Pancreas (tissue), 10 donors: ENCODE data around the gene FERMT1. TPM values are rescaled to one million over a fixed set of nuclear protein-coding genes. Genes with fewer than 3 reads are reported as not detected.
"Not testable (repeated sequence)": the region's sequence is repeated elsewhere in the genome, so short reads cannot be mapped to it uniquely, and the experiment has no call there.

ENCODE experiments used
- ATAC-seq, 4 donors: fragments of 200-7000 bp; cut with Tn5 transposase; one replicate each; pipeline versions ENCODE4 v1.8.0 to v1.9.1; 2020; ENCODE audit warnings: mild to moderate bottlenecking in 4 of 4, moderate library complexity in 4 of 4
- DNase-seq, 6 donors: peaks; one replicate each; pipeline ENCODE4 v3.0.0-alpha.2; 2020
- FAIRE-seq: peaks from 2 replicates; lab custom pipeline; 2012; peaks lifted over from hg19 to GRCh38; lab: Jason Lieb, UNC
- H3K27ac ChIP-seq, 4 donors: fragments of 200-600 bp; sonication (generic); 1 replicate in 3 of 4; 2 replicates in 1 of 4; pipeline versions ENCODE4 v1.5.0 to v1.8.0; 2020
- H3K27me3 ChIP-seq, 4 donors: fragments of 200-600 bp; one replicate each; pipeline ENCODE4 v1.8.0; 2021
- H3K36me3 ChIP-seq, 3 donors: fragments of 200-600 bp; sonication (generic) in 1 of 3; one replicate each; pipeline versions ENCODE4 v1.5.0 to v1.8.0; 2020 to 2021
- H3K4me1 ChIP-seq, 3 donors: fragments of 200-600 bp; one replicate each; pipeline ENCODE4 v1.8.0; 2021
- H3K4me3 ChIP-seq, 4 donors: fragments of 200-600 bp; sonication (generic) in 2 of 4; one replicate each; pipeline versions ENCODE4 v1.5.0 to v1.8.0; 2020 to 2021
- H3K9me3 ChIP-seq, 4 donors: fragments of 200-600 bp; one replicate each; pipeline ENCODE4 v1.8.0; 2021
- CTCF ChIP-seq, 4 donors: fragments of 200-600 bp; sonication (generic) in 3 of 4; IDR thresholded peaks; one replicate each; pipeline versions ENCODE4 v1.5.0 to v1.8.0; 2021; ENCODE audit warnings: antibody characterized with exemption in 4 of 4
- whole genome bisulfite sequencing, 2 donors: extraction: QIAGEN DNeasy Blood & Tissue Kit; methylation state at CpG; one replicate each; pipeline ENCODE4 v1.1.7; 2013; 5-methylcytosine and 5-hydroxymethylcytosine counted together
- intact Hi-C, 3 donors: fragments of 100-400 bp; cut with DNase I; formaldehyde crosslinking; loops; one replicate each; pipeline versions ENCODE4 v1.11.1 to v1.14.2; 2022
- polyA plus RNA-seq, 2 donors: library from polyadenylated mRNA; stranded (reverse); fragments of 200-250 nt; gene quantifications; one replicate each; pipeline ENCODE4 v1.2.3, GENCODE V29; 2013
- total RNA-seq, 6 donors: library from RNA; stranded (reverse); fragmentation: NEBNext Ultra II Directional in 4 of 6; extraction: Animal tissue kit (Norgen Biotek cat#: 25700) in 4 of 6; gene quantifications; one replicate each; pipeline versions ENCODE4 v1.2.1 to v1.2.4, GENCODE V29; 2021 to 2023
- donor health status: healthy with polysubstance abuse.
- donor health status: DM: no; HTN: no; CAD: no; lungs with moderate emphysema.
- donor health status: DM: no; HTN: no; CAD: no.
- donor health status: control.
- donor health status: control.
- donor health status: Bipolar disorder and iron deficiency.
- donor health status: DM: yes; HTN: yes; CAD: no.
- donor health status: DM: no; HTN: no; CAD: no.
- donor health status: DM: no; HTN: no; CAD: no.
- donor health status: DM: yes; HTN: yes; CAD: no.

The FERMT1 gene
- total and polyA plus RNA-seq, 8 donors: 0.80 to 5.6 (median 2.3) TPM

- H3K9me3 ChIP-seq: no peaks in the 10 kb centered on the region
- TF ChIP-seq CTCF (IDR thresholded peaks at IDR 0.05): no peak
- no peak for FAIRE-seq
- H3K27ac ChIP-seq: no peak overlapping the region
- no peaks in the 10 kb centered on the region for H3K27me3 ChIP-seq
- H3K4me3 ChIP-seq: no peak overlapping the region
- WGBS, 2 donors: 84 to 85% methylated on average over 9 to 10 of the region's 10 CpGs
- ATAC-seq: no peak
- H3K36me3 ChIP-seq: no peaks in the 10 kb centered on the region
- DNase-seq: no peak
- peaks cover 7 to 10% (median 8%) of the 10 kb centered on the region in 3 donors for H3K4me1 ChIP-seq
- intact Hi-C loops: no loop called here
Observed at GRCh38 chr20:6055161-6055783, 67.6 kb downstream of the FERMT1 start.

- FAIRE-seq, H3K9me3 ChIP-seq, intact Hi-C loops, H3K27me3 ChIP-seq, H3K27ac ChIP-seq, DNase-seq, ATAC-seq, H3K4me3 ChIP-seq, H3K36me3 ChIP-seq: not testable (repeated sequence)
- WGBS, 2 donors: 86 to 87% methylated on average over 4 of the region's 4 CpGs
- peaks cover 7 to 10% (median 8%) of the 10 kb centered on the region in 3 donors for H3K4me1 ChIP-seq
Observed at GRCh38 chr20:6054689-6055051, 68.2 kb downstream of the FERMT1 start.

GRCh38 chr20:6053776-6054688 is 68.8 kb downstream of the FERMT1 start, which contains the start of gene LRRN4:
Gene LRRN4, minus strand, starts transcription at chr20:6054060. Its CDS starts 1,261 bp downstream, at chr20:6052799.
- Histone ChIP-seq H3K9me3 (no peaks in the 10 kb centered on the region), H3K36me3 (no peaks in the 10 kb centered on the region), H3K4me3 (peak within 1 kb of the TSS in 1 of 4 donors; percentile 45), H3K27ac (peak within 1 kb of the TSS in 3 of 4 donors; percentile 22 to 81 (median 75)), H3K27me3 (no peaks in the 10 kb centered on the region), H3K4me1 (peaks cover 7 to 9% (median 8%) of the 10 kb centered on the region in 3 donors)
- FAIRE-seq (no peak), DNase-seq (peak in 2 of 6 donors; percentile 26 to 46), ATAC-seq (peak; percentile 17 to 48 (median 36))
- TF ChIP-seq CTCF (IDR thresholded peaks at IDR 0.05): no peak
- 63 to 69% methylated on average over 13 of the region's 13 CpGs for WGBS, 2 donors
- intact Hi-C loops: no loop called here

- WGBS, 2 donors: 73% methylated on average over 8 of the region's 8 CpGs
- peak overlapping the region in 1 of 4 donors; percentile 45 for H3K4me3 ChIP-seq
- TF ChIP-seq CTCF (IDR thresholded peaks at IDR 0.05): no peak
- ATAC-seq: no peak
- peak overlapping the region in 3 of 4 donors; percentile 22 to 81 (median 75) for H3K27ac ChIP-seq
- no peak for FAIRE-seq
- no peak for DNase-seq
- peaks cover 0 to 3% (median 2%) of the 10 kb centered on the region in 3 donors for H3K4me1 ChIP-seq
- H3K9me3 ChIP-seq: no peaks in the 10 kb centered on the region
- H3K36me3 ChIP-seq: no peaks in the 10 kb centered on the region
- intact Hi-C loops: no loop called here
- no peaks in the 10 kb centered on the region for H3K27me3 ChIP-seq
Observed at GRCh38 chr20:6053064-6053775, 69.6 kb downstream of the FERMT1 start.

GRCh38 chr20:6051505-6051904 is 71.3 kb downstream of the FERMT1 start:
- Histone ChIP-seq H3K4me1 (no peaks in the 10 kb centered on the region), H3K27me3 (no peaks in the 10 kb centered on the region), H3K36me3 (no peaks in the 10 kb centered on the region), H3K4me3 (peak overlapping the region in 3 of 4 donors; percentile 13 to 45 (median 30)), H3K9me3 (no peaks in the 10 kb centered on the region), H3K27ac (peak overlapping the region; percentile 64 to 81 (median 74))
- WGBS, 2 donors: 42 to 46% methylated on average over 5 of the region's 5 CpGs
- intact Hi-C loops: no loop called here
- no peak for TF ChIP-seq CTCF (IDR thresholded peaks at IDR 0.05)
- peak in 2 of 6 donors; percentile 35 to 42 for DNase-seq
- FAIRE-seq: no peak
- peak; percentile 59 to 76 (median 70) for ATAC-seq
